ENCODE results near the gene EVC.

The EVC gene

GRCh38 chr4:5757536-5757935, 46.5 kb downstream of the EVC start:
- no peak for DNase-seq

GRCh38 chr4:5757954-5758353, 47.0 kb downstream of the EVC start:
- DNase-seq: no peak

- DNase-seq: no peak
Measured at GRCh38 chr4:5758741-5759140, 47.7 kb downstream of the EVC start.

- DNase-seq: no peak
Measured at GRCh38 chr4:5759236-5760075, 48.5 kb downstream of the EVC start.

- DNase-seq: no peak
Measured at GRCh38 chr4:5760246-5760645, 49.2 kb downstream of the EVC start.

- DNase-seq: no peak
Measured at GRCh38 chr4:5760936-5761480, 50.0 kb downstream of the EVC start.

- DNase-seq: no peak
Measured at GRCh38 chr4:5770051-5770450, 59.0 kb downstream of the EVC start.

GRCh38 chr4:5772528-5773270, 61.7 kb downstream of the EVC start:
- no peak for DNase-seq

- no peak for DNase-seq
Measured at GRCh38 chr4:5773271-5773555, 62.2 kb downstream of the EVC start.

- DNase-seq: no peak
Measured at GRCh38 chr4:5774416-5775036, 63.5 kb downstream of the EVC start.

- no peak for DNase-seq
Measured at GRCh38 chr4:5776510-5776909, 65.5 kb downstream of the EVC start.

GRCh38 chr4:5780831-5781480, 70.0 kb downstream of the EVC start:
- no peak for DNase-seq

- no peak for DNase-seq
Measured at GRCh38 chr4:5781691-5782090, 70.7 kb downstream of the EVC start.

- no peak for DNase-seq
Measured at GRCh38 chr4:5782829-5783476, 72.0 kb downstream of the EVC start.

- no peak for DNase-seq
Measured at GRCh38 chr4:5783486-5783885, 72.5 kb downstream of the EVC start.

GRCh38 chr4:5784021-5784420, 73.0 kb downstream of the EVC start:
- no peak for DNase-seq

GRCh38 chr4:5784960-5785611, 74.1 kb downstream of the EVC start:
- DNase-seq: no peak

- no peak for DNase-seq
Measured at GRCh38 chr4:5785806-5786680, 75.0 kb downstream of the EVC start.

GRCh38 chr4:5787311-5787710, 76.3 kb downstream of the EVC start:
- DNase-seq: no peak

- no peak for DNase-seq
Measured at GRCh38 chr4:5788144-5788543, 77.1 kb downstream of the EVC start.

- DNase-seq: no peak
Measured at GRCh38 chr4:5789141-5789540, 78.1 kb downstream of the EVC start.
